22Rv1 (cell line): ENCODE results near the gene ARL15.

Source experiments
- H3K27ac ChIP-seq: fragments of 450-650 bp; 2 replicates; pipeline ENCODE4 v1.5.1; 2017
- ZFX ChIP-seq: fragments of 450-650 bp; IDR thresholded peaks from 2 replicates; pipeline ENCODE4 v1.6.1; 2017; ENCODE audit warnings: antibody characterized with exemption, borderline replicate concordance
- TF ChIP-seq, protein P1 (sequence below): fragments of 450-650 bp; IDR thresholded peaks from 2 replicates; pipeline ENCODE4 v1.5.1; 2017; ENCODE audit warnings: mild to moderate bottlenecking

ARL15 gene

DNA sequence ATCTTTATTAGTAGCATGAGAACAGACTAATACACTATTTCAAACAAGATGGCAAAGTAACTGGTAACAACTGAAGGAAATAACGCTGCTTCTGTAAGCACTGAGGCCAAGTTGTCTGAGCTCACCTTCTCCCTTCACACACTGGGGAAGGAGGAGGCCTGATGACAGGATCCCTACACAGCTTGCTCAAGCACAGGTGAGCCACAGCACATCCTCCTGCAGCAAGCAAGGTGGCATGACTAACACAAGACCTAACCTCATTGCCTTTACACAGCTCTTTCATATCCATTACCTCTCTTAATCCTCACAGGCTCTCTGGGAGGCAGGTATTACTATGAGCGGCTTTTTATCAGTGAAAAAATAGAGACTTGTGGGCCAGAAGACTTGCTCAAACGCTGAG, 83.3 kb downstream of the ARL15 start:
- no peak overlapping the region for H3K27ac ChIP-seq
- TF ChIP-seq, protein P1, sequence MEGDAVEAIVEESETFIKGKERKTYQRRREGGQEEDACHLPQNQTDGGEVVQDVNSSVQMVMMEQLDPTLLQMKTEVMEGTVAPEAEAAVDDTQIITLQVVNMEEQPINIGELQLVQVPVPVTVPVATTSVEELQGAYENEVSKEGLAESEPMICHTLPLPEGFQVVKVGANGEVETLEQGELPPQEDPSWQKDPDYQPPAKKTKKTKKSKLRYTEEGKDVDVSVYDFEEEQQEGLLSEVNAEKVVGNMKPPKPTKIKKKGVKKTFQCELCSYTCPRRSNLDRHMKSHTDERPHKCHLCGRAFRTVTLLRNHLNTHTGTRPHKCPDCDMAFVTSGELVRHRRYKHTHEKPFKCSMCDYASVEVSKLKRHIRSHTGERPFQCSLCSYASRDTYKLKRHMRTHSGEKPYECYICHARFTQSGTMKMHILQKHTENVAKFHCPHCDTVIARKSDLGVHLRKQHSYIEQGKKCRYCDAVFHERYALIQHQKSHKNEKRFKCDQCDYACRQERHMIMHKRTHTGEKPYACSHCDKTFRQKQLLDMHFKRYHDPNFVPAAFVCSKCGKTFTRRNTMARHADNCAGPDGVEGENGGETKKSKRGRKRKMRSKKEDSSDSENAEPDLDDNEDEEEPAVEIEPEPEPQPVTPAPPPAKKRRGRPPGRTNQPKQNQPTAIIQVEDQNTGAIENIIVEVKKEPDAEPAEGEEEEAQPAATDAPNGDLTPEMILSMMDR, result no peak
- no peak for TF ChIP-seq ZFX

GRCh38 chr5:54226215-54226614, 84.2 kb downstream of the ARL15 start:
- TF ChIP-seq, protein P1, result no peak
- no peak for TF ChIP-seq ZFX
- no peak overlapping the region for H3K27ac ChIP-seq

DNA sequence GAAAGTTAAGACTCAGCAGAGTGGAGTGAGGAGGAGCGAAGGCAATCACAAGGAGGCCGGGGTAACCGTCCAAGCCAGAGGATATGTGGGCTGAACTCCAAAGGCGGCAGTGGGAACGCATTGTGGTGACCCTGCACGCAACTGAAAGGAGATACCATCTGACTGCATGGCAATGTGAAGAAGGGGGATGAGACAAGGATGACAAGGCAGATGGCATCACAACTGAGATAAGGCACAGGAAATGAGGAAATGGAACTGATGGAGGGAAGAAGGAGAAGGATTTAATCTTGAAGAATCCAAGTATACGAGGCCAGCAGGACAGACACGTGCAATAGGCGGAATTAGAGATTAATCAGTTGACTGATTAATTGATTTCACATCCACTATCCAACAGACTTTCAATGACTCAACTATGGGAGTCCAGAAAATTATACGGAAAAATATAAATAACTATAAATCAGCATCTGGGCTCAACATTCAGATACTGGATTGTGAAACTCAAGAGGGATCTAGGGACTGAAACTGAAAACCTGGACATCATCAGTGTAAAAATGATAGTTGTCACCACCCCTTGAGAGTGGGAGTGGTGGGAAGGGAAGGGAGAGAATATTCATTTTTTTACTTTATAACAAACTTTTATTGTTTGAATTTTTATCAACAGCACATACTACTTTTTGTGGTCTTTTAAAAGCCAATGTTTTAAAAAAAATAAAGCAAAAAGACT, 86.1 kb downstream of the ARL15 start:
- TF ChIP-seq, protein P1, result no peak
- TF ChIP-seq ZFX, result no peak
- no peak overlapping the region for H3K27ac ChIP-seq

GRCh38 chr5:54222336-54222735, 88.0 kb downstream of the ARL15 start:
- TF ChIP-seq, protein P1, result no peak
- no peak for TF ChIP-seq ZFX
- H3K27ac ChIP-seq, result no peak overlapping the region

- no peak overlapping the region for H3K27ac ChIP-seq
- TF ChIP-seq, protein P1, result no peak
- no peak for TF ChIP-seq ZFX
These were observed 89.2 kb downstream of the ARL15 start for GRCh38 chr5:54221135-54221534.

GRCh38 chr5:54220230-54221040, 89.9 kb downstream of the ARL15 start:
- H3K27ac ChIP-seq, result no peak overlapping the region
- TF ChIP-seq ZFX, result no peak
- TF ChIP-seq, protein P1, result no peak
